IMR-90 (cell line): ENCODE measurements around the gene RHOG. TPM values are rescaled to one million over a fixed set of nuclear protein-coding genes. Genes with fewer than 3 reads are reported as not detected.
A peak's percentile ranks its signal among the peaks of the same experiment; 100 is the strongest.

Experiments used
- ATAC-seq: fragments of 200-7000 bp; cut with Tn5 transposase; 2 replicates; pipeline ENCODE4 v1.9.1; 2020; ENCODE audit warnings: low read depth, mild to moderate bottlenecking, moderate library complexity
- BruUV-seq: library from RNA; stranded (reverse); fragments of 400-500 nt; replicated peaks from 2 replicates; lab custom pipeline; 2021; lab: Mats Ljungman, UMichigan
- CTCF ChIA-PET: fragments of 300-600 bp; formaldehyde crosslinking; extraction: SDS; loops from one replicate; lab custom pipeline; 2021; ENCODE audit warnings: antibody characterized with exemption; lab: Yijun Ruan, JAX
- POLR2A ChIA-PET: fragments of 300-600 bp; sonication (Branson Sonifier 250); formaldehyde crosslinking; loops from one replicate; lab custom pipeline; 2022; ENCODE audit warnings: antibody characterized with exemption; ENCODE audit not compliant: unreplicated experiment; lab: Charles Lee
- DNase-seq: peaks from one replicate; pipeline ENCODE4 v3.0.0; 2013
- H2AFZ ChIP-seq: replicated peaks from 2 replicates; pipeline ENCODE3; 2013; ENCODE audit warnings: low read length, mild to moderate bottlenecking; ENCODE audit not compliant: poor library complexity
- H2AK5ac ChIP-seq: 2 replicates; pipeline ENCODE4 v1.6.1; 2013; ENCODE audit warnings: low read depth, low read length, inconsistent platforms
- H2AK9ac ChIP-seq: replicated peaks from 2 replicates; pipeline ENCODE3; 2013; ENCODE audit warnings: mild to moderate bottlenecking, low read depth, low read length, moderate library complexity; ENCODE audit not compliant: poor library complexity
- H2BK120ac ChIP-seq: 2 replicates; pipeline ENCODE4 v1.6.1; 2013; ENCODE audit warnings: low read depth, low read length, inconsistent platforms
- H2BK15ac ChIP-seq: 3 replicates; pipeline ENCODE4 v1.6.1; 2013; ENCODE audit warnings: low read depth, low read length, inconsistent platforms
- H2BK20ac ChIP-seq: 2 replicates; pipeline ENCODE4 v1.6.1; 2013; ENCODE audit warnings: low read depth, mild to moderate bottlenecking, inconsistent platforms, low read length, moderate library complexity
- H2BK5ac ChIP-seq: 2 replicates; pipeline ENCODE4 v1.6.1; 2013; ENCODE audit warnings: mild to moderate bottlenecking, low read depth, low read length, inconsistent platforms; ENCODE audit not compliant: poor library complexity, severe bottlenecking
- H3K14ac ChIP-seq: replicated peaks from 2 replicates; pipeline ENCODE4 v1.6.1; 2013; ENCODE audit warnings: low read depth, low read length, inconsistent platforms
- H3K18ac ChIP-seq: 2 replicates; pipeline ENCODE4 v1.6.1; 2013; ENCODE audit warnings: low read depth, low read length, control low read depth
- H3K23ac ChIP-seq: 2 replicates; pipeline ENCODE4 v1.6.1; 2013; ENCODE audit warnings: low read depth, low read length, inconsistent platforms
- H3K27ac ChIP-seq: 2 replicates; pipeline ENCODE4 v1.5.1; 2013; ENCODE audit warnings: mild to moderate bottlenecking, control low read depth, low read length; ENCODE audit not compliant: insufficient read depth
- H3K27me3 ChIP-seq: 2 replicates; pipeline ENCODE4 v1.6.1; 2013; ENCODE audit warnings: low read length; ENCODE audit not compliant: control insufficient read depth, insufficient read depth
- H3K36me3 ChIP-seq: 2 replicates; pipeline ENCODE4 v1.6.1; 2013; ENCODE audit warnings: low read length, mixed read lengths; ENCODE audit not compliant: control insufficient read depth, insufficient read depth
- H3K4ac ChIP-seq: 2 replicates; pipeline ENCODE4 v1.6.1; 2013; ENCODE audit warnings: low read depth, low read length, inconsistent platforms
- H3K4me1 ChIP-seq: 2 replicates; pipeline ENCODE4 v1.6.1; 2013; ENCODE audit warnings: low read length, mixed read lengths; ENCODE audit not compliant: control insufficient read depth, insufficient read depth
- H3K4me2 ChIP-seq: 2 replicates; pipeline ENCODE4 v1.6.1; 2013; ENCODE audit warnings: low read depth, mild to moderate bottlenecking, control low read depth, low read length, moderate library complexity
- H3K4me3 ChIP-seq: 2 replicates; pipeline ENCODE4 v1.5.1; 2013; ENCODE audit warnings: low read depth, mild to moderate bottlenecking, control low read depth, low read length, moderate library complexity; ENCODE audit not compliant: insufficient read depth
- H3K56ac ChIP-seq: 2 replicates; pipeline ENCODE4 v1.6.1; 2013; ENCODE audit warnings: low read length, inconsistent platforms; ENCODE audit not compliant: insufficient read depth; ENCODE audit errors: extremely low read depth
- H3K79me1 ChIP-seq, 2 experiments: 2 replicates each; pipeline ENCODE4 v1.6.1; 2013; ENCODE audit warnings: low read length in 2 of 2, inconsistent platforms in 1 of 2, low read depth in 1 of 2
- H3K9ac ChIP-seq: 2 replicates; pipeline ENCODE4 v1.6.1; 2013; ENCODE audit warnings: low read depth, low read length, control low read depth
- H3K9me1 ChIP-seq: 2 replicates; pipeline ENCODE4 v1.6.1; 2013; ENCODE audit warnings: low read length, inconsistent platforms; ENCODE audit not compliant: insufficient read depth
- H3K9me3 ChIP-seq: 2 replicates; pipeline ENCODE4 v1.6.1; 2013; ENCODE audit warnings: low read length; ENCODE audit not compliant: control insufficient read depth, insufficient read depth
- H4K20me1 ChIP-seq: 2 replicates; pipeline ENCODE4 v1.6.1; 2013; ENCODE audit warnings: low read length, inconsistent platforms; ENCODE audit not compliant: insufficient read depth
- H4K5ac ChIP-seq: 2 replicates; pipeline ENCODE4 v1.6.1; 2013; ENCODE audit warnings: mild to moderate bottlenecking, low read depth, low read length, control low read depth
- H4K8ac ChIP-seq, 2 experiments: 2 replicates each; pipeline ENCODE4 v1.6.1; 2013; ENCODE audit warnings: low read depth in 2 of 2, low read length in 2 of 2, control low read depth in 1 of 2, inconsistent platforms in 1 of 2
- H4K91ac ChIP-seq: 2 replicates; pipeline ENCODE4 v1.6.1; 2013; ENCODE audit warnings: low read depth, low read length, inconsistent platforms; ENCODE audit not compliant: insufficient read depth
- CEBPB ChIP-seq: IDR thresholded peaks from 2 replicates; pipeline ENCODE4 v1.6.1; 2012; ENCODE audit warnings: low read depth, low read length, improper control_type of control experiment
- CHD1 ChIP-seq: IDR thresholded peaks from 2 replicates; pipeline ENCODE4 v1.6.1; 2012; ENCODE audit warnings: low read depth, low read length, improper control_type of control experiment
- MAFK ChIP-seq: IDR thresholded peaks from 2 replicates; pipeline ENCODE4 v1.6.1; 2012; ENCODE audit warnings: low read depth, low read length, improper control_type of control experiment
- MAZ ChIP-seq: IDR thresholded peaks from 2 replicates; pipeline ENCODE4 v1.6.1; 2012; ENCODE audit warnings: low read depth, mild to moderate bottlenecking, low read length, improper control_type of control experiment, moderate library complexity, borderline replicate concordance
- MXI1 ChIP-seq: IDR thresholded peaks from 2 replicates; pipeline ENCODE4 v1.6.1; 2012; ENCODE audit warnings: low read depth, mild to moderate bottlenecking, low read length, moderate library complexity, borderline replicate concordance
- RCOR1 ChIP-seq: IDR thresholded peaks from 2 replicates; pipeline ENCODE4 v1.6.1; 2012; ENCODE audit warnings: mild to moderate bottlenecking, low read length, improper control_type of control experiment; ENCODE audit not compliant: insufficient replicate concordance
- WGBS, 2 experiments: methylation state at CpG; one replicate each; pipeline versions ENCODE4 v1.1.5 to v1.1.7; 2013; ENCODE audit warnings: missing lambda C conversion rate in 2 of 2; ENCODE audit not compliant: insufficient read length in 1 of 2; ENCODE audit errors: extremely low coverage in 2 of 2; 5-methylcytosine and 5-hydroxymethylcytosine counted together
- dilution Hi-C: fragments of 300-500 bp; cut with HindIII; formaldehyde crosslinking; loops from one replicate; pipeline ENCODE4 v1.14.3; 2018; ENCODE audit warnings: low sequenced_read_pairs; ENCODE audit not compliant: unreplicated experiment
- in situ Hi-C: fragments of 300-500 bp; cut with MboI; formaldehyde crosslinking; loops from 3 replicates; pipeline ENCODE4 v1.14.3; 2019; ENCODE audit warnings: low sequenced_read_pairs, inconsistent platforms, mixed read lengths
- intact Hi-C: fragments of 100-400 bp; cut with micrococcal nuclease; formaldehyde crosslinking; loops from 2 replicates; pipeline ENCODE4 v1.10.0; 2022
- polyA plus RNA-seq, 3 experiments: library from polyadenylated mRNA; depleted of rRNA; stranded (reverse); fragments of >200 nt; gene quantifications; 2 replicates each; pipeline ENCODE4 v1.2.3, GENCODE V29; 2012; ENCODE audit warnings: low replicate concordance in 1 of 3
- total RNA-seq: library from RNA; depleted of rRNA; stranded (reverse); fragments of >200 nt; gene quantifications from 2 replicates; pipeline ENCODE4 v1.2.3, GENCODE V29; 2012
- TF ChIP-seq, protein P1 (sequence below): fragments of 150-350 bp; IDR thresholded peaks from 2 replicates; pipeline ENCODE4 v1.6.1; 2017; ENCODE audit warnings: mild to moderate bottlenecking, antibody characterized with exemption, low read length, low read depth

Gene RHOG
- total and polyA plus RNA-seq, 2 of the 4 experiments (the other 2 are of a cell fraction) = 16.3 to 114 TPM

DNA sequence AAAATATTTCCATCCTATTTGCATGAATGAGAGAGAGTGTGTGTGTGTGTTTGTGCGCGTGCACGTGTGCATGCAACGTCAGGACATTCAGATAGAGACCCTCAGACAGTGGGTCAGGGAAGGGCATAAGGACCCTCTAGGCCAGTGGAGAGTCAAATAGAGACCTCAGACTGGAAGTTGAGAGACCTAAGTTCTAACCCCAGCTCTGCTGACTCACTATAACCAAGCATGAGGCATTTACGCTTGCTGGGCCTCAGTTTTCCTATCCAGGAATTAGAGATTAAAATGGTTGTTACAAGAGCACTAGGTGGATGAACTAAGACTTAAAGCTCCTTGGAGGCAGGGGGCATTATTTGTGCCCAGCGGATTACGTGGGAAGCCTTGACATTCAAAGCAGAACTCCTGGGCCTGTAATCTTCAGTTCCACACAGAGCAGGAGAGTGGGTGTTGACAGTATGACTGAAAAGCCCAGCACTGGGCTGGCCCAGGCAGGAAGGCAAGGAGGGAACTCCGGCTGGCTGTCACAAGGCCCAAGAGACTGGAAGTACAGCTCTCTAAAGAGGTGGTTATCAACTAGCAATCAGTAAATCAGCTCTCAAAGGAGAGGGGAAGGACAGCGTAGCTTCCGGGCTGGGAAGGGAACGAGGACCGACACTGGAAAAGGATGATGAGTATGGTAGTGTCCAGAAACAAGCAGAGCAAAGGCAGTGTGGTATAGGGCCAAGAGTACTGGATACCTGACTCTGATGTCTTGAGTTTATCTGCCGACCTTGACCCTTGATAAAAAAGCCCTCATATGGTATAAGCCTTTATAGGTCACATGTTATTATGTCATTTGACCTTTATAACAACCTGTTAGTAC, 9.2 kb downstream of the RHOG start:
- H3K56ac ChIP-seq = no peak overlapping the region
- H4K91ac ChIP-seq = no peak overlapping the region
- TF ChIP-seq, protein P1, sequence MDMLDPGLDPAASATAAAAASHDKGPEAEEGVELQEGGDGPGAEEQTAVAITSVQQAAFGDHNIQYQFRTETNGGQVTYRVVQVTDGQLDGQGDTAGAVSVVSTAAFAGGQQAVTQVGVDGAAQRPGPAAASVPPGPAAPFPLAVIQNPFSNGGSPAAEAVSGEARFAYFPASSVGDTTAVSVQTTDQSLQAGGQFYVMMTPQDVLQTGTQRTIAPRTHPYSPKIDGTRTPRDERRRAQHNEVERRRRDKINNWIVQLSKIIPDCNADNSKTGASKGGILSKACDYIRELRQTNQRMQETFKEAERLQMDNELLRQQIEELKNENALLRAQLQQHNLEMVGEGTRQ = no peak
- TF ChIP-seq RCOR1 (no peak), CEBPB (no peak), MAZ (no peak), CHD1 (no peak), MAFK (no peak), MXI1 (no peak)
- H4K8ac ChIP-seq = no peak overlapping the region
- no peak overlapping the region for H3K9ac ChIP-seq
- no peak overlapping the region for H3K4me2 ChIP-seq
- peak overlapping the region; percentile 23 for H2AK9ac ChIP-seq
- H3K23ac ChIP-seq = no peak overlapping the region
- no peak overlapping the region for H3K18ac ChIP-seq
- H3K9me1 ChIP-seq = peaks cover 42% of the 10 kb centered on the region
- no peaks in the 10 kb centered on the region for H3K27me3 ChIP-seq
- no peak overlapping the region for H3K14ac ChIP-seq
- no peak overlapping the region for H2AK5ac ChIP-seq
- WGBS, 2 experiments = no CpG with 5 or more reads among the region's 13 CpGs
- H3K27ac ChIP-seq = no peak overlapping the region
- H3K4me1 ChIP-seq = peaks cover 7% of the 10 kb centered on the region; the same call in 1 of the 2 replicates
- no peak overlapping the region for H2BK20ac ChIP-seq
- dilution Hi-C loops = no loop called here
- no peaks in the 10 kb centered on the region for H3K9me3 ChIP-seq
- no peak overlapping the region for H2BK15ac ChIP-seq
- H2BK5ac ChIP-seq = no peak overlapping the region
- no peak overlapping the region for H2AFZ ChIP-seq
- ATAC-seq (0 out of 2 replicates have a peak, but pooled peaks have one; percentile 40), DNase-seq (no peak)
- H3K36me3 ChIP-seq = peaks cover 23% of the 10 kb centered on the region
- BruUV-seq = no TSS peak
- H2BK120ac ChIP-seq = no peak overlapping the region
- ChIA-PET POLR2A (no interaction called here), CTCF (no interaction called here)
- peaks cover 78% of the 10 kb centered on the region for H4K20me1 ChIP-seq
- intact Hi-C loops = no loop called here
- no peak overlapping the region for H3K4ac ChIP-seq
- H4K5ac ChIP-seq = no peak overlapping the region
- H3K4me3 ChIP-seq = no peak overlapping the region
- H3K79me1 ChIP-seq = peaks cover 49 to 86% of the 10 kb centered on the region in 2 experiments
- in situ Hi-C loops = no loop called here
